ENCODE data around the gene SORCS1.

DNA sequence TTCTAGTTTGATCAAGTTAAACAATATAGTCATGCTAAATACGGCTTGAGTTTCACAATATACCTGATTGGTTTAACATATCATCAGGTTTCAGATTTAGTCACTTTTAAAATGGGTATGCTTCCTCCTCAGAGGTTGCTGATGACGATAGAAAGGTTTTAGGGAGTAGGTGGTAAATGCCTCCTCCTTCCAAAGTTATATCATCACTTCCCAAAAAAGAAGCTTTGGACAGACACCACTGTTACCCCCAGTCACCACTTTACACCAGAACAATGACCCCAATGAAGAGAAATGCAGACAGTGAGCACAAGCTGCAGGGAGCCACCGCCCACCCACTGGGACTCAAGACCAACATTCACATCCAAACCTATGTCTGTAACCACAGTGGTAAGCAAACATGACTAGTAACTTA, 244.6 kb downstream of the SORCS1 start:
- TF ChIP-seq, protein P1, sequence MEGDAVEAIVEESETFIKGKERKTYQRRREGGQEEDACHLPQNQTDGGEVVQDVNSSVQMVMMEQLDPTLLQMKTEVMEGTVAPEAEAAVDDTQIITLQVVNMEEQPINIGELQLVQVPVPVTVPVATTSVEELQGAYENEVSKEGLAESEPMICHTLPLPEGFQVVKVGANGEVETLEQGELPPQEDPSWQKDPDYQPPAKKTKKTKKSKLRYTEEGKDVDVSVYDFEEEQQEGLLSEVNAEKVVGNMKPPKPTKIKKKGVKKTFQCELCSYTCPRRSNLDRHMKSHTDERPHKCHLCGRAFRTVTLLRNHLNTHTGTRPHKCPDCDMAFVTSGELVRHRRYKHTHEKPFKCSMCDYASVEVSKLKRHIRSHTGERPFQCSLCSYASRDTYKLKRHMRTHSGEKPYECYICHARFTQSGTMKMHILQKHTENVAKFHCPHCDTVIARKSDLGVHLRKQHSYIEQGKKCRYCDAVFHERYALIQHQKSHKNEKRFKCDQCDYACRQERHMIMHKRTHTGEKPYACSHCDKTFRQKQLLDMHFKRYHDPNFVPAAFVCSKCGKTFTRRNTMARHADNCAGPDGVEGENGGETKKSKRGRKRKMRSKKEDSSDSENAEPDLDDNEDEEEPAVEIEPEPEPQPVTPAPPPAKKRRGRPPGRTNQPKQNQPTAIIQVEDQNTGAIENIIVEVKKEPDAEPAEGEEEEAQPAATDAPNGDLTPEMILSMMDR (IDR thresholded peaks at IDR 0.05), result no peak
- TF ChIP-seq POLR2A (IDR thresholded peaks at IDR 0.05), result no peak

Data from ovary (tissue), 3 donors.